ENCODE measurements around the gene DDX42.
"Not testable (repeated sequence)": the region's sequence is repeated elsewhere in the genome, so short reads cannot be mapped to it uniquely, and the experiment has no call there.

The DDX42 gene

DNA sequence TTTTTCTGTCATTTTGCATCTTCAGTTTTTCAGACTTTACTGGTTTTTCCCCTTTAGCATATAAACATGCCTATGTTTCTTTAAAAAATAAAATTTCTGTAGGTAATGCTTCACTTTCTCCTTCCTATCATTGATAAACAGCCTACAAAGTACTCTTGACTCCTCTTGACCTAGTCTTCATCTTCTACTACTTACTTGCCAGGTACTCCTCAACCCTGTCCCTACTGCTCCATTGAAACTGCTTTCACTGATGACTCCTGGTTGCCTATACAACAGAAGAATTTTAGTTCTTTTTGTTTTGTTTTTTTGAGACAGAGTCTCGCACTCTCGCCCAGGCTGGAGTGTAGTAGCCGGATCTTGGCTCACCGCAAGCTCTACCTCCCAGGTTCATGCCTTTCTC lies 7.0 kb downstream of the DDX42 start:
- Histone ChIP-seq H3K9me3 (ENCODE audit: control insufficient read depth in 1 of 2, low read length in 2 of 2) (no peaks in the 10 kb centered on the region), H3K4me1 (ENCODE audit: control insufficient read depth in 1 of 2, insufficient read depth in 2 of 2, low read length in 2 of 2) (peaks cover 4 to 5% of the 10 kb centered on the region in 2 donors), H3K27me3 (ENCODE audit: low read depth, low read length) (no peaks in the 10 kb centered on the region), H3K4me3 (ENCODE audit: low read depth in 1 of 2, low read length in 2 of 2) (no peak overlapping the region), H3K36me3 (ENCODE audit: control insufficient read depth in 1 of 2, insufficient read depth in 2 of 2, low read length in 2 of 2) (peaks cover 4 to 9% of the 10 kb centered on the region in 2 donors), H3K27ac (ENCODE audit: low read length) (no peak overlapping the region)

DNA sequence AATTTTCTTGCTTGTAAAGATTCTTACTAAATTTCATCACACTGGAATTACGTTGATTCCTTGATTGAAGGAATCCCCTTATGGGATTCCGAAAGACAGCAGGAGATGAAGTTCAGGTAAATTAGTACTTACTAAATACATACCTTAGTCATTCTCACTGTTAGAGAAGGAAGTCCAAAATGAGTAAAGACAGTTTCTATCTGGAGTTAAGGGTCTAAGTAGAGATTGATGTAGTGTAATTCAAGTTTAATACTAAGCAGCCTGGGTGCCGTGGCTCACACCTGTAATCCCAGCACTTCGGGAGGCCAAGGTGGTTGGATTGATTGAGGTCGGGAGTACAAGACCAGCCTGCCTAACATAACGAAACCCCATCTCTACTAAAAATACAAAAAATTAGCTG lies 9.6 kb downstream of the DDX42 start:
- peaks cover 0 to 18% of the 10 kb centered on the region in 2 donors for H3K36me3 ChIP-seq (ENCODE audit: control insufficient read depth in 1 of 2, insufficient read depth in 2 of 2, low read length in 2 of 2)
- H3K9me3 ChIP-seq (ENCODE audit: control insufficient read depth in 1 of 2, low read length in 2 of 2), result no peaks in the 10 kb centered on the region
- H3K4me3 ChIP-seq (ENCODE audit: low read depth in 1 of 2, low read length in 2 of 2), result no peak overlapping the region
- no peak overlapping the region for H3K27ac ChIP-seq (ENCODE audit: low read length)
- no peaks in the 10 kb centered on the region for H3K4me1 ChIP-seq (ENCODE audit: control insufficient read depth in 1 of 2, insufficient read depth in 2 of 2, low read length in 2 of 2)
- H3K27me3 ChIP-seq (ENCODE audit: low read depth, low read length), result no peaks in the 10 kb centered on the region

DNA sequence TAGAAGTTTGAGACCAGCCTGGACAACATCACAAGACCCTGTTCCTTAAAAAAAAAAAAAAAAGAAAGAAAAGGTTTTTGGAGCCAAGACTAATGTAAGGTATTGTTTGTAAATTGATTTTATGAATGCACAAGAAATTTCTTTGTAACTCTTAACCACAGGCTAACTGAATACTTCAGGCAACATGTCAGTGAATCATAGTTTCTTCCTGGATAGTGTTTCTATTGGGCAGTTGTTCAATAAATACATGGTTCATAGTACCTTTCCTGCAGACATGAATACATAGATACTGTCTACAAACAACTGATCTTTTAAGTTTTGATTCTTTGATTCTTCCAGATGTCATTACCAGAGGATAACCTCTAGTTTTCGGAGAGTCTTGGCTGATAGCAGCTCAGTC lies 11.6 kb downstream of the DDX42 start:
- Histone ChIP-seq H3K27ac (ENCODE audit: low read length) (no peak overlapping the region), H3K27me3 (ENCODE audit: low read depth, low read length) (no peaks in the 10 kb centered on the region), H3K4me1 (ENCODE audit: control insufficient read depth in 1 of 2, insufficient read depth in 2 of 2, low read length in 2 of 2) (no peaks in the 10 kb centered on the region)

DNA sequence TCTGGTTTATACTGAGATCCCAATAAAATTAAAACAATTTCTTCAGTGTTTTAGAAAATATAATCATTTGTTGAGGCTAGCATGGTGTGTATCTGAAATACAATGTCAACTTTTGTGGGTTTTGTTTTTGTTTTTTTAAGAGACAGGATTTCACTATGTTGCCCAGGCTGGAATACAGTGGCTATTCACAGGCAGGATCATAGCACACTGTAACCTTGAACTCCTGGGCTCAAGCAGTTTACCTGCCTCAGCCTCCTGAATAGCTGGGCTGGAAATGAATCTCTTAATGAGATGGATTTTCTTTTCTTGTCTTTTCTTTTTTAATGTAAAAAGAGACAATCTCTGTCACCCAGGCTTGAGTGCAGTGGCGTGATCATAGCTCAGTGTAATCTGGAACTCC lies 12.1 kb downstream of the DDX42 start:
- no peak overlapping the region for H3K27ac ChIP-seq (ENCODE audit: low read length)
- no peaks in the 10 kb centered on the region for H3K4me1 ChIP-seq (ENCODE audit: control insufficient read depth in 1 of 2, insufficient read depth in 2 of 2, low read length in 2 of 2)
- H3K36me3 ChIP-seq (ENCODE audit: control insufficient read depth in 1 of 2, insufficient read depth in 2 of 2, low read length in 2 of 2), result peaks cover 6 to 27% of the 10 kb centered on the region in 2 donors
- H3K9me3 ChIP-seq (ENCODE audit: control insufficient read depth in 1 of 2, low read length in 2 of 2), result no peaks in the 10 kb centered on the region
- no peaks in the 10 kb centered on the region for H3K27me3 ChIP-seq (ENCODE audit: low read depth, low read length)
- H3K4me3 ChIP-seq (ENCODE audit: low read depth in 1 of 2, low read length in 2 of 2), result no peak overlapping the region

More for the DNA sequence above, 11.6 kb downstream of the DDX42 start:
- H3K4me3 ChIP-seq (ENCODE audit: low read depth in 1 of 2, low read length in 2 of 2), result no peak overlapping the region
- H3K9me3 ChIP-seq (ENCODE audit: control insufficient read depth in 1 of 2, low read length in 2 of 2), result no peaks in the 10 kb centered on the region
- peaks cover 6 to 27% of the 10 kb centered on the region in 2 donors for H3K36me3 ChIP-seq (ENCODE audit: control insufficient read depth in 1 of 2, insufficient read depth in 2 of 2, low read length in 2 of 2)

DNA sequence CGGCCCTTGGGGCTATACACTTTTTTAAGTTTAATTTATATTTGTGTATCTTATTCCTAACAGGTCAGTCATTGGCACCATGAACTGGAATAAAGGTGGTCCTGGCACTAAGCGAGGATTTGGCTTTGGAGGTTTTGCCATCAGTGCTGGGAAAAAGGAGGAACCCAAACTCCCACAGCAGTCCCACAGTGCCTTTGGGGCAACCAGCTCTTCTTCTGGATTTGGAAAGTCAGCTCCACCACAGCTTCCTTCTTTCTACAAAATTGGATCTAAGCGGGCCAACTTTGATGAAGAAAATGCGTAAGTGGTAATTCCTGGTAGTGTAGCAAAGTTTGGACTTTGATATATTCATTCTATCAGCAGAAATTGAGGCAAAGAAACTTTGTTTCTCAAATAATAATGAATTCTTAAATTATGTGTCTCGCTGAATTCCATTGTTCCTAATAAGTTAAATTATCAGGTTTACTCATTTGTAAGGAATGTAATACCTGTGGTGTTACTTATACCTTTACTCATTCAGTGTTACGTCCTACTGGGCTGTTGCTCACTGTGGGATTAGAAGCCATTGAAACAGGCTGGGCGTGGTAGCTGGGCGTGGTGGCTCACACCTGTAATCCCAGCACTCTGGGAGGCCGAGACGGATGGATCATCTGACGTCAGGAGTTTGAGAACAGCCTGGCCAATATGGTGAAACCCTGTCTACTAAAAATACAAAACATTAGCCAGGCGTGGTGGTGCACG lies 13.2 kb downstream of the DDX42 start:
- H3K27ac ChIP-seq (ENCODE audit: low read length), result no peak overlapping the region
- peaks cover 7 to 33% of the 10 kb centered on the region in 2 donors for H3K36me3 ChIP-seq (ENCODE audit: control insufficient read depth in 1 of 2, insufficient read depth in 2 of 2, low read length in 2 of 2)
- H3K4me1 ChIP-seq (ENCODE audit: control insufficient read depth in 1 of 2, insufficient read depth in 2 of 2, low read length in 2 of 2), result no peaks in the 10 kb centered on the region
- H3K9me3 ChIP-seq (ENCODE audit: control insufficient read depth in 1 of 2, low read length in 2 of 2), result no peaks in the 10 kb centered on the region
- H3K27me3 ChIP-seq (ENCODE audit: low read depth, low read length), result no peaks in the 10 kb centered on the region
- no peak overlapping the region for H3K4me3 ChIP-seq (ENCODE audit: low read depth in 1 of 2, low read length in 2 of 2)

DNA sequence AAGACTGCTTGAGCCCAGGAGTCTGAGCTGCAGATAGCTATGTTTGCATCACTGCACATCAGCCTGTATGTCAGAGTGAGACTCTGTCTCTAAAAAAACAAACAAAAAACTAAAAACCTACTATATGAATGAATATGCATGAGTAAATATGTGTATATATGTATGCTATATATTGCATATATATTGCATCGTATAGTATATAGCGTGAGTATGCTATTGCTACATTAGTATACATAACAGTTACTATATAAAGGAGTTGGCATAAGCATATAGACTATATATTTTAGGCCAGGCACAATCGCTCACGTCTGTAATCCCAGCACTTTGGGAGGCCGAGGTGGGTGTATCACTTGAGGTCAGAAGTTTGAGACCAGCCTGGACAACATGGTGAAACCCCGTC lies 16.1 kb downstream of the DDX42 start:
- Histone ChIP-seq H3K4me1 (ENCODE audit: control insufficient read depth in 1 of 2, insufficient read depth in 2 of 2, low read length in 2 of 2) (no peaks in the 10 kb centered on the region), H3K27me3 (ENCODE audit: low read depth, low read length) (no peaks in the 10 kb centered on the region), H3K9me3 (ENCODE audit: control insufficient read depth in 1 of 2, low read length in 2 of 2) (no peaks in the 10 kb centered on the region), H3K36me3 (ENCODE audit: control insufficient read depth in 1 of 2, insufficient read depth in 2 of 2, low read length in 2 of 2) (peaks cover 28 to 58% of the 10 kb centered on the region in 2 donors), H3K27ac (ENCODE audit: low read length) (no peak overlapping the region), H3K4me3 (ENCODE audit: low read depth in 1 of 2, low read length in 2 of 2) (no peak overlapping the region)

DNA sequence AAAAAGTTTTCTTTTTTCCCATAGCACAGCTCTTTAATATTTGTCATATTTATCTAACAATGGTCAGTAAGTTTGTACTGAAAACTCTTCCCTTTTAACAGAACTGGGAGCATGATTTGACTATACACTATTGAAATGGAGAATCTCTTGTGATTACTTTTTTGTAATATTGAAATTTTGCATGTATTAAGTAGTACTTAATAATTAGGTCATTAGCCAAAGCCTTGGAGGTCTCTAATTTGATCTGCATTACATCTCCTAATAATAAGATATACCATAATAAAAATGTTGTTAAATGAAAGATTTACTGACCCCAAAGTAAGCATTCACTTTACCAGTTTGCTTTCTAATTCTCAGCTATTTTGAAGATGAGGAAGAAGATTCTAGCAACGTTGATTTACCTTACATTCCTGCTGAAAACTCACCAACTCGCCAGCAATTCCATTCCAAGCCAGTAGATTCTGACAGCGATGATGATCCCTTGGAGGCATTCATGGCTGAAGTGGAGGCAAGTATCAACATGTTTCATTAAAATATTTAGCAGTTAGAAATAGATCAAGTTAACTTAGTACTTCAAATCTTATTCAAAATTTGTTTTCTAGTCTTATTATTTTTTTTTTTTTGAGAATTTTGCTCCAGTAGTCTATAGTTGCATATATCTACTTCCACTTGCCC lies 18.2 kb downstream of the DDX42 start:
- Histone ChIP-seq H3K27me3 (ENCODE audit: low read depth, low read length) (no peaks in the 10 kb centered on the region), H3K4me3 (ENCODE audit: low read depth in 1 of 2, low read length in 2 of 2) (no peak overlapping the region), H3K36me3 (ENCODE audit: control insufficient read depth in 1 of 2, insufficient read depth in 2 of 2, low read length in 2 of 2) (peaks cover 39 to 79% of the 10 kb centered on the region in 2 donors), H3K27ac (ENCODE audit: low read length) (no peak overlapping the region), H3K9me3 (ENCODE audit: control insufficient read depth in 1 of 2, low read length in 2 of 2) (no peaks in the 10 kb centered on the region), H3K4me1 (ENCODE audit: control insufficient read depth in 1 of 2, insufficient read depth in 2 of 2, low read length in 2 of 2) (no peaks in the 10 kb centered on the region)

DNA sequence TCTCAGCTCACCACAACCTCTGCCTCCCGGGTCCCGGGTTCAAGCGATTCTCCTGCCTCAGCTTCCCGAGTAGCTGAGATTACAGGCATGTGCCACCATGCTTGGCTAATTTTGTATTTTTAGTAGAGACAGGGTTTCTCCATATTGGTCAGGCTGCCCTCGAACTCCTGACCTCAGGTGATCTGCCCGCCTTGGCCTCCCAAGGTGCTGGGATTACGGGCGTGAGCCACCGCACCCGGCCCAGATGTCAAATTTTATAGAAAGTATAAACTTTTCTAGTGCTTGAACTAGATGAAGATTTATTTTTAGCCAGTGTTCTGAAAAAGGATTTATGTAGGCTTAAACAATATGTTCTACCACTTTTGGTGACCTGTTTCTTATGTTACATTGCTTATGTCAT lies 22.4 kb downstream of the DDX42 start:
- peaks cover 66 to 95% of the 10 kb centered on the region in 2 donors for H3K36me3 ChIP-seq (ENCODE audit: control insufficient read depth in 1 of 2, insufficient read depth in 2 of 2, low read length in 2 of 2)
- H3K4me3 ChIP-seq (ENCODE audit: low read depth in 1 of 2, low read length in 2 of 2); H3K9me3 ChIP-seq (ENCODE audit: control insufficient read depth in 1 of 2, low read length in 2 of 2); H3K27me3 ChIP-seq (ENCODE audit: low read depth, low read length); H3K27ac ChIP-seq (ENCODE audit: low read length); H3K4me1 ChIP-seq (ENCODE audit: control insufficient read depth in 1 of 2, insufficient read depth in 2 of 2, low read length in 2 of 2): not testable (repeated sequence)

DNA sequence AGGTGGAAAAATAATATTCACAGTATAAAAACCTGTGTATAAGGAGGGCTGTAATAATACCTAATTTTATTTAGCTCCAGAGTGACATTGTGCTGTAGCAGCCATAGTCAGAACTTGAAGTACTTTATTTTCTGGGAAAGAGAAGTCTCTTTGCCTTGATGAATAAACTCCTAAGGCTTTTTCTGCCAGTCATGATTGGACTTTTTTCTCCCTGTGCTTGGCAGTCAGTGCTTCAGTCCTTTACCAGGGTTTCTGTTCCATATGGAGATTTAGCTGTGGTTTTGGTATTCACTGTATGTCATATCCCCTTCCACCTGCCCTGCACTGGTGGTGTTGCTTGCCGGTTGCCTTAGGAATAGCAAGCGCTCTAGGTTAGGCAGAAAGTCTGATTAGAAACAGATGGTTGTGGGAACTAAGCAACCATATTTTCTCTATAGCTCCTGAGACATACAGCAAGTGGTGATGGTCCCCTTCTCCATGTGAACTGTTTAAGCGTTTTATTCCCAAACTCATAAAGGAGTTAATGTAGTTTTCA lies 24.7 kb downstream of the DDX42 start:
- no peaks in the 10 kb centered on the region for H3K27me3 ChIP-seq (ENCODE audit: low read depth, low read length)
- no peak overlapping the region for H3K4me3 ChIP-seq (ENCODE audit: low read depth in 1 of 2, low read length in 2 of 2)
- H3K9me3 ChIP-seq (ENCODE audit: control insufficient read depth in 1 of 2, low read length in 2 of 2), result no peaks in the 10 kb centered on the region
- H3K27ac ChIP-seq (ENCODE audit: low read length), result no peak overlapping the region
- peaks cover 62 to 92% of the 10 kb centered on the region in 2 donors for H3K36me3 ChIP-seq (ENCODE audit: control insufficient read depth in 1 of 2, insufficient read depth in 2 of 2, low read length in 2 of 2)
- no peaks in the 10 kb centered on the region for H3K4me1 ChIP-seq (ENCODE audit: control insufficient read depth in 1 of 2, insufficient read depth in 2 of 2, low read length in 2 of 2)

DNA sequence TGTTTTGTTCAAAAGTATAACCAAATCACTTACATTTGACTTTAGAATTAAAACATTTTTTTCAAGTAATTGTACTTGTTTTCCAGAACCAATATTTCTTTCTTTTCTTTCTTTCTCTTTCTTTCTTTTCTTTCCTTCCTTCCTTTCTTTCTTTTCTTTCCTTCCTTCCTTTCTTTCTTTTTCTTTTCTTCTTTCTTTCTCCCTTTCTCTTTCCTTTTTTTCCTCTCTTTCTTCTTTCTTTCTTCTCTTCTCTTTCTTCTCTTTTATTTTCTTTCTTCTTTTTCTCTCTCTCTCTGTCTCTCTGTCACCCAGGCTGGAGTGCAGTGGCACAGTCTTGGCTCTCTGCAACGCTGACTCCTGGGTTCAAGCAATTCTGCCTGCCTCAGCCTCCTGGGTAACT lies 26.8 kb downstream of the DDX42 start:
- no peak overlapping the region for H3K4me3 ChIP-seq (ENCODE audit: low read depth in 1 of 2, low read length in 2 of 2)
- peaks cover 67 to 88% of the 10 kb centered on the region in 2 donors for H3K36me3 ChIP-seq (ENCODE audit: control insufficient read depth in 1 of 2, insufficient read depth in 2 of 2, low read length in 2 of 2)
- no peak overlapping the region for H3K27ac ChIP-seq (ENCODE audit: low read length)
- no peaks in the 10 kb centered on the region for H3K9me3 ChIP-seq (ENCODE audit: control insufficient read depth in 1 of 2, low read length in 2 of 2)
- H3K27me3 ChIP-seq (ENCODE audit: low read depth, low read length), result no peaks in the 10 kb centered on the region
- no peaks in the 10 kb centered on the region for H3K4me1 ChIP-seq (ENCODE audit: control insufficient read depth in 1 of 2, insufficient read depth in 2 of 2, low read length in 2 of 2)

DNA sequence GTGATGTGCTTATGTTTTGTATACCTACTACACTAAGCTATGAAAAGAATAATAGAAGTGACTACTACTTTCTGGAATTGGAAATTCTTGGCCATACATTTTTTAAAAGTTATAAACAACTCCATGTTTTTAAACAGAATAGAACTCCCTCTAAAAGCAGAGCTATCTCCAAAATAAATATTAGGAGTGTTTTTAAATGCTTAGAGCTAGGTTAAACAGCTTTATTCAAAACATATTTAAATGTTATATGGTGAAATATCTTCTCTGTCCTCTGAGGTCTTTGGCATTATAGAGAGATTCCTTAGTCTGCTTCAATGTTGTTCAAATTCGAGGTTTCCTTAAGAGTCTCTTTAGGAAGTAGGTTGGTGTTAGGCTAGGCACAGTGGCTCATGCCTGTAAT lies 30.4 kb downstream of the DDX42 start:
- Histone ChIP-seq H3K36me3 (ENCODE audit: control insufficient read depth in 1 of 2, insufficient read depth in 2 of 2, low read length in 2 of 2) (peaks cover 65 to 85% of the 10 kb centered on the region in 2 donors), H3K27me3 (ENCODE audit: low read depth, low read length) (no peaks in the 10 kb centered on the region), H3K4me3 (ENCODE audit: low read depth in 1 of 2, low read length in 2 of 2) (no peak overlapping the region), H3K9me3 (ENCODE audit: control insufficient read depth in 1 of 2, low read length in 2 of 2) (no peaks in the 10 kb centered on the region), H3K27ac (ENCODE audit: low read length) (no peak overlapping the region), H3K4me1 (ENCODE audit: control insufficient read depth in 1 of 2, insufficient read depth in 2 of 2, low read length in 2 of 2) (no peaks in the 10 kb centered on the region)

Data from muscle layer of duodenum (tissue), 2 donors.